ENCODE data around the gene OR7A5. TPM values are rescaled to one million over a fixed set of nuclear protein-coding genes. Genes with fewer than 3 reads are reported as not detected.
A peak's percentile ranks its signal among the peaks of the same experiment; 100 is the strongest.
"Not testable (repeated sequence)": the region's sequence is repeated elsewhere in the genome, so short reads cannot be mapped to it uniquely, and the experiment has no call there.

The OR7A5 gene
- total RNA-seq, 2 experiments from 2014 or later: not detected

GRCh38 chr19:14817052-14817451, 17.9 kb downstream of the OR7A5 start:
- no peaks in the 10 kb centered on the region for H3K4me1 Mint-ChIP-seq
- no peak overlapping the region for H3K27ac Mint-ChIP-seq
- H3K36me3 Mint-ChIP-seq (ENCODE audit: low read depth): no peaks in the 10 kb centered on the region
- ATAC-seq (no peak), DNase-seq (no peak)
- peaks cover 15% of the 10 kb centered on the region for H3K27me3 Mint-ChIP-seq
- POLR2A ChIA-PET: no interaction called here
- no peak overlapping the region for H3K4me3 Mint-ChIP-seq
- H3K9me3 Mint-ChIP-seq (ENCODE audit: low read depth): no peaks in the 10 kb centered on the region
- CTCF ChIA-PET: no interaction called here
- intact Hi-C loops (cut with DNase I, micrococcal nuclease): no loop called here

- no peaks in the 10 kb centered on the region for H3K4me1 Mint-ChIP-seq
- no peak for ATAC-seq
- no peak for DNase-seq
- no peaks in the 10 kb centered on the region for H3K9me3 Mint-ChIP-seq (ENCODE audit: low read depth)
- no peak overlapping the region for H3K27ac Mint-ChIP-seq
- ChIA-PET CTCF (interaction anchor here (0.6 kb wide), 1 partner anchor 111 kb away, joined by 5 read pairs; no protein-coding TSS in a partner anchor), POLR2A (no interaction called here)
- no peak overlapping the region for H3K4me3 Mint-ChIP-seq
- no peaks in the 10 kb centered on the region for H3K36me3 Mint-ChIP-seq (ENCODE audit: low read depth)
- H3K27me3 Mint-ChIP-seq: peaks cover 2% of the 10 kb centered on the region
- intact Hi-C loops (cut with DNase I, micrococcal nuclease): no loop called here
Observed at GRCh38 chr19:14814982-14815652, 19.9 kb downstream of the OR7A5 start.

- no peak for DNase-seq
- POLR2A ChIA-PET: no interaction called here
- intact Hi-C loops (cut with DNase I, micrococcal nuclease): no loop called here
- Mint-ChIP-seq H3K27me3 (no peaks in the 10 kb centered on the region), H3K4me1 (no peaks in the 10 kb centered on the region), H3K27ac (no peak overlapping the region), H3K36me3 (ENCODE audit: low read depth) (no peaks in the 10 kb centered on the region), H3K4me3 (no peak overlapping the region), H3K9me3 (ENCODE audit: low read depth) (no peaks in the 10 kb centered on the region)
- CTCF ChIA-PET: no interaction called here
- no peak for ATAC-seq
Observed at GRCh38 chr19:14809272-14810057, 25.5 kb downstream of the OR7A5 start.

- Mint-ChIP-seq H3K27me3 (no peaks in the 10 kb centered on the region), H3K4me1 (no peaks in the 10 kb centered on the region)
Observed at GRCh38 chr19:14804765-14805164, 30.2 kb downstream of the OR7A5 start.

GRCh38 chr19:14798760-14799159, 36.2 kb downstream of the OR7A5 start:
- H3K27ac Mint-ChIP-seq: no peak overlapping the region
- CTCF ChIA-PET: interaction anchor here (1.7 kb wide), 1 partner anchor 12 kb away, joined by 7 read pairs; no protein-coding TSS in a partner anchor

More at GRCh38 chr19:14804765-14805164, 30.2 kb downstream of the OR7A5 start:
- H3K27ac Mint-ChIP-seq: no peak overlapping the region
- CTCF ChIA-PET: no interaction called here
- no peaks in the 10 kb centered on the region for H3K9me3 Mint-ChIP-seq (ENCODE audit: low read depth)
- intact Hi-C loops (cut with DNase I, micrococcal nuclease): no loop called here
- no peaks in the 10 kb centered on the region for H3K36me3 Mint-ChIP-seq (ENCODE audit: low read depth)
- POLR2A ChIA-PET: no interaction called here
- H3K4me3 Mint-ChIP-seq: no peak overlapping the region
- DNase-seq: no peak
- ATAC-seq: no peak

GRCh38 chr19:14796021-14796420, 39.0 kb downstream of the OR7A5 start:
- intact Hi-C loops (cut with DNase I, micrococcal nuclease): no loop called here
- Mint-ChIP-seq H3K9me3 (ENCODE audit: low read depth) (no peaks in the 10 kb centered on the region), H3K4me1 (no peaks in the 10 kb centered on the region), H3K27ac (no peak overlapping the region), H3K4me3 (no peak overlapping the region), H3K27me3 (peaks cover 13% of the 10 kb centered on the region), H3K36me3 (ENCODE audit: low read depth) (no peaks in the 10 kb centered on the region)
- ATAC-seq (no peak), DNase-seq (no peak)
- ChIA-PET POLR2A (no interaction called here), CTCF (interaction anchor here (0.6 to 1.1 kb wide), 2 partner anchors 46 to 108 kb away, joined by 3 read pairs; no protein-coding TSS in a partner anchor)

More at GRCh38 chr19:14798760-14799159, 36.2 kb downstream of the OR7A5 start:
- Mint-ChIP-seq H3K9me3 (ENCODE audit: low read depth) (no peaks in the 10 kb centered on the region), H3K4me1 (no peaks in the 10 kb centered on the region), H3K4me3 (no peak overlapping the region), H3K27me3 (peaks cover 10% of the 10 kb centered on the region), H3K36me3 (ENCODE audit: low read depth) (no peaks in the 10 kb centered on the region)
- DNase-seq: no peak
- intact Hi-C loops (cut with DNase I, micrococcal nuclease): no loop called here
- POLR2A ChIA-PET: no interaction called here
- ATAC-seq: no peak

GRCh38 chr19:14795078-14795721, 39.8 kb downstream of the OR7A5 start:
- Mint-ChIP-seq H3K36me3 (ENCODE audit: low read depth) (no peaks in the 10 kb centered on the region), H3K4me1 (no peaks in the 10 kb centered on the region), H3K27ac (no peak overlapping the region), H3K9me3 (ENCODE audit: low read depth) (no peaks in the 10 kb centered on the region), H3K4me3 (no peak overlapping the region), H3K27me3 (peaks cover 13% of the 10 kb centered on the region)
- intact Hi-C loops (cut with DNase I, micrococcal nuclease): no loop called here
- CTCF ChIA-PET: interaction anchor here (0.7 kb wide), 1 partner anchor 10 kb away, joined by 3 read pairs; no protein-coding TSS in a partner anchor
- POLR2A ChIA-PET: no interaction called here
- no peak for ATAC-seq
- no peak for DNase-seq

GRCh38 chr19:14792250-14792649, 42.7 kb downstream of the OR7A5 start:
- POLR2A ChIA-PET; H3K4me3 Mint-ChIP-seq; intact Hi-C loops (cut with DNase I, micrococcal nuclease); H3K27ac Mint-ChIP-seq; H3K4me1 Mint-ChIP-seq; CTCF ChIA-PET; ATAC-seq; H3K9me3 Mint-ChIP-seq (ENCODE audit: low read depth); H3K36me3 Mint-ChIP-seq (ENCODE audit: low read depth); DNase-seq: not testable (repeated sequence)
- peaks cover 13% of the 10 kb centered on the region for H3K27me3 Mint-ChIP-seq

- Mint-ChIP-seq H3K27me3 (peaks cover 9% of the 10 kb centered on the region), H3K4me1 (peaks cover 20% of the 10 kb centered on the region), H3K9me3 (ENCODE audit: low read depth) (no peaks in the 10 kb centered on the region), H3K36me3 (ENCODE audit: low read depth) (no peaks in the 10 kb centered on the region), H3K4me3 (no peak overlapping the region), H3K27ac (no peak overlapping the region)
- DNase-seq (peak; percentile 63), ATAC-seq (no peak)
- intact Hi-C loops (cut with DNase I, micrococcal nuclease): loop anchor here (1.0 to 5.0 kb wide), 3 partner anchors 102 to 214 kb away; partner anchors contain the start of gene NDUFB7 (in 1 of the 2)
- ChIA-PET CTCF (interaction anchor here (0.5 to 1.7 kb wide), 17 partner anchors 10 to 1079 kb away, joined by 3 to 7 read pairs (median 3); partner anchors contain the start of gene MISP3), POLR2A (no interaction called here)
Observed at GRCh38 chr19:14786421-14786851, 48.5 kb downstream of the OR7A5 start.

- CTCF ChIA-PET: interaction anchor here (0.8 kb wide), 3 partner anchors 10 to 362 kb away, joined by 3 to 4 read pairs (median 3); no protein-coding TSS in a partner anchor
- H3K36me3 Mint-ChIP-seq (ENCODE audit: low read depth); H3K9me3 Mint-ChIP-seq (ENCODE audit: low read depth); H3K27me3 Mint-ChIP-seq; POLR2A ChIA-PET; H3K4me3 Mint-ChIP-seq: not testable (repeated sequence)
- intact Hi-C loops (cut with DNase I, micrococcal nuclease): loop anchor here in 1 of 2 experiments (5.0 kb wide), 1 partner anchor 213 kb away; the partner anchor contains the start of gene NDUFB7
- peak overlapping the region; percentile 61 for H3K27ac Mint-ChIP-seq
- peaks cover 20% of the 10 kb centered on the region for H3K4me1 Mint-ChIP-seq
- peak; percentile 36 for DNase-seq
- ATAC-seq: peak; percentile 67
Observed at GRCh38 chr19:14785102-14785793, 49.7 kb downstream of the OR7A5 start.

GRCh38 chr19:14784730-14785101, 50.3 kb downstream of the OR7A5 start:
- peak; percentile 58 for DNase-seq
- H3K27me3 Mint-ChIP-seq; POLR2A ChIA-PET; H3K9me3 Mint-ChIP-seq (ENCODE audit: low read depth); H3K36me3 Mint-ChIP-seq (ENCODE audit: low read depth); H3K4me3 Mint-ChIP-seq; CTCF ChIA-PET; H3K27ac Mint-ChIP-seq: not testable (repeated sequence)
- peak; percentile 65 for ATAC-seq
- peaks cover 20% of the 10 kb centered on the region for H3K4me1 Mint-ChIP-seq
- intact Hi-C loops (cut with DNase I, micrococcal nuclease): loop anchor here in 1 of 2 experiments (5.0 kb wide), 1 partner anchor 212 kb away; the partner anchor contains the start of gene NDUFB7
